GM18519 (cell line): ENCODE measurements around the gene MAP7D1.

Experiments used
- ATAC-seq: cut with Tn5 transposase; IDR thresholded peaks from one replicate; pipeline ENCODE4 v1.9.1; 2021; ENCODE audit warnings: mild to moderate bottlenecking, moderate library complexity; ENCODE audit not compliant: unreplicated experiment, low FRiP score

The MAP7D1 gene

DNA sequence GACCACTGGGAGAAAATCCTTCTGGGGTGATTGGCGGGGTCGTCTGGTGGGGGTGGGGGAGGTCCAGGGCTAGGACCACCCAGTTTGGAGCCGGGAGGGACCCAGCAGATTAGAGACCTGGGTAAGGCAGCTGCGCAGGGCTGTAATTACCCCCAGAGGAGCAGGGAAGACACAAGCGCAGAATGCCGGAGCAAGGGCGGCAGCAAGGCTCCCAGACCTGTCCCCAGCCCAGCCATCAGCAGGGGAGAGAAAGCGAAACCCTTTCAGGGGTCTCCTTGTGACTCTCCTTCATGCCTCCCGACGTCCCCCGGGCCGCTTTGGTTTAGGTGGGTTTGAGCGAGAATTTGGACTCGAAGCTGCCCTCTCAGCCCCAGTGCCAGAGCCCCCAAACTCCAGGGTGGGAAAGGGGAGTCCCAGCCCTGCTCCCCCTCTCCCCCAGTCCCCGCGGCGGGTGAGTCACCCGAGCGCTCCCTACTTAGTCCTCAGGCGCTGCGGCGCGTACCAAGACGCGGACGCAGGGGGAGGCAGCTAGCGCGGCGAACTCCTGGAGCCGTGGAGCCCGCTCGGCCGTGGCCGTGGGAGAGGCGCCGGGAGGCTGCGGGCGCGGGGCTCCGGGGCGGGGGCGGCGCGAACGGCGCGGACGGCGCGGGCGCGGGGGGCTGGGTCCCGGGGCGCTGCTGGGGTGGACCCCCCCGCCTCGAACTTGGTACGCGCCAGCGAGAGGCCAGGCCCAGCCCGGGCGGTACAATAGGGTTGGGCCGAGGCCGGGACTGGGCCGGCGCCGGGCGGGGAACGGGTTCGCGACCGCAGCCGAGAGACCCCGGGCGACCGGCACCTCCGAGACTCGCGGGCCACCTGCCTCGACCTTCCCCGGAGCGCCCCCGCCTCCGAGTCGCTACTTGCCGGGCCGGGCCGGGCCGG lies at the start of gene MAP7D1:
TSS of gene MAP7D1 (plus strand) at position 753 of the 921 bp plus-strand sequence. CDS start 258 bp downstream, outside the sequence.
- peak; percentile 44 for ATAC-seq

DNA sequence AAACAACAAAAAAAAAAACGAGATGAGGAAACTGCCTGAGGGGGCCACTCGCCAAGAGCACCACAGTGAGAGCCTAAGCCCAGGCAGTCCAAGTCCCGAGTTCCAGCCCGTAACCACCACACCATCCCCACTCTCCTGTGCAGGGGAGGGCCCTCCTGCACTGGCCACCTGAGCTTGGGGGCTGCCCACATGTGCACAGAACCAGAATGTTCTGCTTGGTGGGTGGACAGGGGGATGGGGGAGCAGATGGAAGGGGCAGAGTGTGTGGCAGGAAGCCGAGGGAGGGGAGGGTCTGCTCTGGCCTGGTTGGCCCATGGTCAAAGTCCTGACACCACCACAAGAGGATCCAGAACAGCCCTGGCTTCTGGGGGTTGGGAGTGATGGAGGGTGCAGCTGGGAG lies 49.7 kb upstream of the MAP7D1 start:
- ATAC-seq = no peak

DNA sequence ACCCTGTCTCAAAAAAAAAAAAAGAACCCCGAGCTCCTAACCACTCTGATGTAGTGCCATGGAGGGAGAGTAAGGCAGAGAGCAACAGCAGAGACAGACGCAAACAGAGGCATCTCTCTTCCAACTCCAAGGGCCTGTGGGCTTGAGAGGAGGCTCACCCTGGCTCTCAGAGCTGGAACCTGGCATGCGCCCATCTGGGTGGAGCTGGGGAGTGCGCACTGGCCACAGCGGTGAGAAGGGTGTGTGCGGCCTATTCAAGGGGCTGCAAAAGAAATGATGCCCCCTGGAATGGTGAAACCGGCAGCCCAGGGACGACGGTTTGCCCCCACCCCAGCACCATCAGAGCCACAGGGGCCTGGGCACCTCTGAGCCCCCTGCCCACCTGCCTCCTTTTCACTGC lies 48.6 kb upstream of the MAP7D1 start:
- no peak for ATAC-seq

GRCh38 chr1:36108314-36108713 lies 47.6 kb upstream of the MAP7D1 start:
- no peak for ATAC-seq

GRCh38 chr1:36109041-36109679 lies 46.8 kb upstream of the MAP7D1 start:
- ATAC-seq = no peak

GRCh38 chr1:36111151-36111550 lies 44.8 kb upstream of the MAP7D1 start:
- no peak for ATAC-seq

DNA sequence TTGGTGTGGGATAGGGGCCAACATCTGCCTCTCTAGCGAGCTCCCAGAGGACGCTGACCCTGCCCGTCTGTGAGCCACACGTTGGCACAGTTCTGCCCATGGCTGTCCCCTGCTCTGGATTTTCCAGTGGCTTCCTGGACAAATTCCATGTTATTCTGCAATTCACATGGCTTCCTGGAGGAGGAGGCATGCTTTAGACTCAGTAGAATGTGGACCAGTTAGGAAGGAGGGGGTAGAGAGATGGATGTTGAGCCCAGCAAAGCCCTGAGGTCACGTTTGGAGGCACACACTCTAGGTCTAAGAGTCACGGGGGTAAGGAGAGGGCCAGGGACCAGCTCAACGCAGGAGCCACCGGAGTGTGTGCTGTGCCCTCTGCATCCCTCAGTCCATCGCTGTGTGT lies 43.1 kb upstream of the MAP7D1 start:
- ATAC-seq = no peak

DNA sequence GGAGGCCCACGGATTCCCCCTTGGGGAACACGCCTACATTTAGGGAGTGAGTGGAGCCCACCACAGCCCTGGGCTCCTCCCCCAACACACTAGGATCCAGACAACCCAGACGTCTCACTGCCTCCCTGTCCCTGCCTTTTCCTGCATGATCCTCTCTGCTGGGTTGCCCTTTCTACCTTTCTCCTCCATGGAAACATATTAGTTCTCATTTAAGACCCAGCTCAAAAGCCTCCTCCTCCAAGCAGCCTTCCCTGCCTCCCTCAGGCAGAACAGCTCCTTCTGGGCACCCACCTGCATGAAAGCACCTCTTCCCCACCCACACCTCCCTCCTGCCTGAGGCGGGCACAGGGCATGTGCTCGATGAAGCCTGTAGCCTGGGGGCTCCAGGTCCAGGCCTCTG lies 41.6 kb upstream of the MAP7D1 start:
- ATAC-seq = no peak

- no peak for ATAC-seq
These were observed 40.7 kb upstream of the MAP7D1 start for GRCh38 chr1:36115200-36115669.

DNA sequence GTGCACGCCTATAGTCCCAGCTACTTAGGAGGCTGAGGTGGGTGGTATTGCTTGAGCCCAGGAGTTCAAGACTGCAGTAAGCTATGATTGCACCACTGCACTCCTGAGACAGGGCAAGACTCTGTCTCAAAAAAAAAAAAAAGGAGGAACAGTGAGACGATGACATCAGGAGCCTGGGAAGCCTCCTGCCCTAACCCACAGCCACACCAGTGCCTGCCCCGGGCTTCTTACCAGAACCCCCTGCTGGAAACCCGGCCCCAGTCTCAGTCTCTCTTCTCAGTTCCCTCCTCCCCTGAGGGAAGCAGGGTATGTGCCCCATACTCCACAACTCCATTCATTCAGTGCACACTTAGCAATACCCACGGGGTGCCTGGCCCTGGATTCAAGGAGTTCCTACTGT lies 40.0 kb upstream of the MAP7D1 start:
- ATAC-seq = no peak

GRCh38 chr1:36116901-36117300 lies 39.1 kb upstream of the MAP7D1 start:
- no peak for ATAC-seq

- ATAC-seq = no peak
These were observed 37.3 kb upstream of the MAP7D1 start for GRCh38 chr1:36118447-36119204.

- ATAC-seq = no peak
These were observed 36.5 kb upstream of the MAP7D1 start for GRCh38 chr1:36119456-36119855.

DNA sequence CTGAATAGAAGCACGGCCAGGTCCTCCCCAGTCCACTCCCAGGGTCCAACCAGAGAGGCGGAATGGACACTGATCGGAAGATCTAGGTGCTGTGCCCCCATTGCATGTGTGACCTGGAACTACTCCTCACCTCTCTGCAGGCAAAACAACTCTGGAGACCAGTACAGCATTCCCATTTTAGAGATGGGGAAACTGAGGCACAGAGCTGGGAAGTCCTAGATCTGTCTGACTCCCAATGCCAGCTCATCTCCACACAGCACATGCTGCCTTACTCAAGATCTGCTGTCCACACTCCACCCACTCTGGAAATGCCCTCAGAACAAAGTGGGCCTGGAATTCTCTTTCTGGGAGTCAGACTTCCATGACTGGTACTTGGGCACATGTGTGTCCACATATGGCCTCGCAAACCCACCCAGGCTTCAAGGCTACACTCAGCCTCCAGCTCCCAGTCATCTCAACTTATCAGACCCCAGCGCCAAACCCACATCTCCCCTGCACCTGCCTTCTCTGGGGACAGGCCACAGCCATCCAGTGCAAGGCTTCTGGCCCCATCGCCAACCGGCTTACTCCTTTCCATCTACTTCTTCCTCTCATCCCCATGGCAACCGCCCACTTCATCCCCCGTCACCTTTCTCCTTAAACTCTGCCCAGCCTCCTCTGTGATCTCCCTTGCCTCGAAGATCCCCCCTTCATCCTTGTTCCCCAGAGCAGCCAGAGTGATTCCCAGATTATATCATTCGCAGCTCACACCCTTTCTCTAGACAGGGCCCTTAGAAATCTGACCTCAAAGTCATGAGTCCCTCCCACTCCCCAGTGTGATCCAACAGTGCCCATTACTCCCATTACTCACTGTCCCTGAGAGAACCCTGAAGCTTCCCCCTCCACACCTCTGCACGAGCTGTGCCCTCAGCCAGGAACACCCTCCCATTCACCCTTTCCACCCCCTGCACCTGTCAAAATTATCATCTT lies 33.6 kb upstream of the MAP7D1 start:
- no peak for ATAC-seq

DNA sequence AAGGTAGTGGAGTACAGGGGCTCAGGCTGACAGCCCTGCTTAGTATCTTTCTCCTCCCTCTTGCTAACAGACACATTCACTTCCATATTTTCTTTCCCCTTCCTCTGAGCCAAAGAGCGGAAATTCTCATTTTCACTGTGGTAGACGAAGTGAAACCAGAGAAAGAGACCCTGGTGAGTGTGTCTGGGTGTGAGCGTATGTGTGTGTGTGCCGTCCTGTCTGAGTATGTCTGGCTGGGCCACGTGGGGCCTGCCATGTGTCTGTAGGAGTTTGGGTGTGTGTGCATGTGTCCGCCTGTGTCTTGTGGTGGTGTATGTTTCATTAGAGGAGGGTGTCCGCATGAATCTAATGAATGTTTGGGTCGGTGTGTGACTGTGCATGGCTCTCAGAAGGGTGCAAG lies 32.6 kb upstream of the MAP7D1 start:
- ATAC-seq = no peak

- ATAC-seq = no peak
These were observed 31.4 kb upstream of the MAP7D1 start for GRCh38 chr1:36124404-36125128.

DNA sequence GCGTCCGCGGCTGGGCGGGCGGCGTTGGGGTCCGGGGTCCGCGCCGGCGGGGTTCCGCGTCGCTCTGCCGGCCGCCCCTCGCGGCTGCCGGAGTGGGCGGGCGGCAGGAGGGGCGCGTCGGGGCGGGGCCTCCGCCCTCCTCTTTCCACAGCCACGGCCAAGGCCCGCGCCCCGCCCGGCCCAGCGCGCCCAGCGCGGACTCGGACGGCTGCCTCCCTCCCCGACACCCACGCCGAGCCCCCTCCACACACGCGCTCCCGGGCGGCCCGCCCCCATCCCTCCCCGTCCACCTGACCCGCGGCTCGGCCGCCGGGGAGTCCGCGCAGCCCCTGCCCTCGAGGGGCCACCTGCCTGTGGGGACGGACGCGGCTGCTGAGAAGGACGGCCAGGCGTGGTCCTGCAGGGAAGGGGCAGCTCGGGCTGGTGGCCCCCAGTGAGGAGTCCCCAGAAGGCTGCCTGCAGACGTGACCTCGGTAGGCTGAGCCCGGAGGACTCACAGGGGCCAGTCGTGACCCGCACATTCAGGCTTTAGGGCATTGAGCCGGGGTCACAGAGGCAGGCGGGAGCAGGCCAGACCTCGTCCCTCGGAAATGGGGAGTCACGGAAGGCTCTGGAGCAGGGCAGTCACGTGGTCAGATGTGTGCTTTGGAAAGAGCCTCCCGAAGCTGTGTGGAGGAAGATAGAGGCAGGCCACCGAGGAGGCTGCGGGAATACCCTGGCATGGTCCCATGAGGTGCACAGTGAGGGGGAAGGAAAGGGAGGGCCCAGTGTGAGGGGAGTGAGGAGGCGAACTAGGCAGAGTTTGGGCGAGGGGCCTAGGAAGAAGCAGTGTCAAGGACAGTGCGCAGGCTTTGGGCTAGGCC lies 30.6 kb upstream of the MAP7D1 start, which contains the start of gene COL8A2:
TSS of gene COL8A2 (minus strand) at position 94 of the 863 bp plus-strand sequence. CDS start 24,980 bp downstream, outside the sequence.
- ATAC-seq = no peak
